AG10803 (cell line): ENCODE data around the gene E2F4.

Experiments used
- DNase-seq: peaks from one replicate; pipeline ENCODE4 v3.0.0; 2010; ENCODE audit warnings: low read depth
- H3K4me3 ChIP-seq: 2 replicates; pipeline ENCODE4 v1.5.1; 2011; ENCODE audit warnings: mild to moderate bottlenecking, low read length, control low read depth
- CTCF ChIP-seq: conservative IDR thresholded peaks from 2 replicates; pipeline ENCODE4 v1.5.1; 2011; ENCODE audit warnings: mild to moderate bottlenecking, low read length, control low read depth, inconsistent platforms

E2F4 gene

GRCh38 chr16:67199808-67200198, 7.8 kb downstream of the E2F4 start:
- TF ChIP-seq CTCF: no peak

GRCh38 chr16:67200491-67200890, 8.5 kb downstream of the E2F4 start:
- no peak for TF ChIP-seq CTCF
- no peak for DNase-seq
- H3K4me3 ChIP-seq: no peak overlapping the region

More at GRCh38 chr16:67199808-67200198, 7.8 kb downstream of the E2F4 start:
- no peak overlapping the region for H3K4me3 ChIP-seq
- no peak for DNase-seq

GRCh38 chr16:67201411-67202345, 9.7 kb downstream of the E2F4 start:
- no peak for DNase-seq
- no peak overlapping the region for H3K4me3 ChIP-seq
- TF ChIP-seq CTCF: no peak

GRCh38 chr16:67202426-67202825, 10.5 kb downstream of the E2F4 start:
- H3K4me3 ChIP-seq: no peak overlapping the region
- DNase-seq: no peak
- no peak for TF ChIP-seq CTCF

- no peak for TF ChIP-seq CTCF
- DNase-seq: no peak
- no peak overlapping the region for H3K4me3 ChIP-seq
These were observed 11.1 kb downstream of the E2F4 start for GRCh38 chr16:67202956-67203493.

GRCh38 chr16:67204076-67204475, 12.1 kb downstream of the E2F4 start:
- no peak for TF ChIP-seq CTCF
- H3K4me3 ChIP-seq: no peak overlapping the region
- DNase-seq: no peak
